ENCODE measurements around the gene NLRP2B.

DNA sequence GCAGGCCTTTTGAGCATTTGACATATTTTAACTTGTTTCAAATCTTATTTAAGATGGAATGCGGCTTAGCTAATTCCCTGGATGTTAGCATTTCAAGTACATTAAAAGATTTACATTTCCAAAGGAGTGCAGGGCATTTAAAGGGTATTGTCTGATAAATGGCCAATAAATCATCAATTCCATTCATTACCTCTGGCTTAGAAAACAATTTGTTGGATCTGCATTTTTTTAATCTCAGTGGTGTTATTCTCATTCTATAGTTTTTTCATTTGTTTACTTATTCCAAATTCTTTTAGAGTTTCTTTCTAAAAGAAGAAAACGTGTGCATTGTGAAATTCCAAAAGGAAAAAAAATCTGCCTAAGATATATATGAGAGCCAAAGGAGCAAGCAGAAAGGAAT, 1.3 kb upstream of the NLRP2B start:
- TF ChIP-seq CTCF (conservative IDR thresholded peaks at IDR 0.05; ENCODE audit: low read length) = no peak
- no peak for TF ChIP-seq EZH2phosphoT487 (IDR thresholded peaks at IDR 0.05; ENCODE audit: borderline replicate concordance, low read depth, low read length)
